Rectal smooth muscle tissue (tissue), 1 donor: Measurements from ENCODE around the gene RBM3.

Source experiments
- H3K27ac ChIP-seq: one replicate; pipeline ENCODE4 v1.7.0; 2013; ENCODE audit warnings: low read depth, low read length, inconsistent platforms
- H3K27me3 ChIP-seq: one replicate; pipeline ENCODE4 v1.7.0; 2013; ENCODE audit warnings: low read length; ENCODE audit not compliant: control insufficient read depth, insufficient read depth
- H3K36me3 ChIP-seq: one replicate; pipeline ENCODE4 v1.7.0; 2013; ENCODE audit warnings: low read length; ENCODE audit not compliant: control insufficient read depth, insufficient read depth
- H3K4me1 ChIP-seq: one replicate; pipeline ENCODE4 v1.7.0; 2013; ENCODE audit warnings: low read length; ENCODE audit not compliant: control insufficient read depth, insufficient read depth
- H3K4me3 ChIP-seq: one replicate; pipeline ENCODE4 v1.7.0; 2013; ENCODE audit warnings: low read length
- H3K9ac ChIP-seq: one replicate; pipeline ENCODE4 v1.7.0; 2013; ENCODE audit warnings: low read length

Gene RBM3

GRCh38 chrX:48604701-48605100 lies 30.4 kb downstream of the RBM3 start:
- peaks cover 12% of the 10 kb centered on the region for H3K36me3 ChIP-seq
- no peak overlapping the region for H3K9ac ChIP-seq
- no peaks in the 10 kb centered on the region for H3K27me3 ChIP-seq
- no peak overlapping the region for H3K4me3 ChIP-seq
- H3K4me1 ChIP-seq: no peaks in the 10 kb centered on the region
- no peak overlapping the region for H3K27ac ChIP-seq

DNA sequence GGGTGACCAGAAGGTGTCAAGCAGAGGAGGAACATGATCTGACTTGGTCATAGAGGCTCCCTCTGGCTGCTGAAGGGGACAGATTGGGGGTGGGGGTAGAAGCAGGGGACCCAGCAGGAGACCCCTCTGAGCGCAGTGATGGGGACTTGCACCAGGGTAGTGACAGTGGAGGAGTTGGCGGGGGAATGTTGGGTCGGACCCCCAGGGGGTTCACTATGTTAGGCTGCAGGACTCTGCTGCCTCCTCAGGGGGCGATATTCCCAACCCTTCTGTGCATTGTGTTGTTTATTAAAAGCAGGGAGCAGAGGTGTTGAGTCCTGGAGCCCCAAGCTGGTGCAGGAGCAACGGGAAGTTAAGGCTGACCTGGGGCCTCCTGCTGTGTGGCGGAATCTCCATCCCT lies 31.8 kb downstream of the RBM3 start:
- Histone ChIP-seq H3K36me3 (peaks cover 7% of the 10 kb centered on the region), H3K27ac (no peak overlapping the region), H3K27me3 (no peaks in the 10 kb centered on the region), H3K4me1 (no peaks in the 10 kb centered on the region), H3K4me3 (no peak overlapping the region), H3K9ac (no peak overlapping the region)

DNA sequence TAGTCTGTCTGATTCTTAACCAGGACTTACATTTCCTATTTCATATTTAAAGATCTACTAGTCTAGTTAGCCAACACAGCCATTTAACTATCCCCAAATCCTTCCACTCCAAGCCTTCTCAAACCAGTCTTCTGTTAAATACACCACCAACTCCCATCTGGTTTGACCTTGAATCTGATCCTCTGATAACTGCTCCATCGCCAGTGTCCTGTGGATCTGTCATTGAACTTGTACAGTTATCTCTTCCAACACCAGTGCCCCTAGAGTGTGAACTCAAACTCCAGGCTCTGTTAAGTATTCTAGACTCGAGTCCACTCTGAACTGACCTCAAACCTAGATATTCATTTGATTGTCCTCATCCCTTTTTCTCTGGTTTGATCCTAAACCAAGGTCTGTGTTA lies 37.4 kb downstream of the RBM3 start:
- no peaks in the 10 kb centered on the region for H3K4me1 ChIP-seq
- H3K27ac ChIP-seq: no peak overlapping the region
- H3K36me3 ChIP-seq: no peaks in the 10 kb centered on the region
- H3K27me3 ChIP-seq: peaks cover 3% of the 10 kb centered on the region
- H3K4me3 ChIP-seq: no peak overlapping the region
- no peak overlapping the region for H3K9ac ChIP-seq

DNA sequence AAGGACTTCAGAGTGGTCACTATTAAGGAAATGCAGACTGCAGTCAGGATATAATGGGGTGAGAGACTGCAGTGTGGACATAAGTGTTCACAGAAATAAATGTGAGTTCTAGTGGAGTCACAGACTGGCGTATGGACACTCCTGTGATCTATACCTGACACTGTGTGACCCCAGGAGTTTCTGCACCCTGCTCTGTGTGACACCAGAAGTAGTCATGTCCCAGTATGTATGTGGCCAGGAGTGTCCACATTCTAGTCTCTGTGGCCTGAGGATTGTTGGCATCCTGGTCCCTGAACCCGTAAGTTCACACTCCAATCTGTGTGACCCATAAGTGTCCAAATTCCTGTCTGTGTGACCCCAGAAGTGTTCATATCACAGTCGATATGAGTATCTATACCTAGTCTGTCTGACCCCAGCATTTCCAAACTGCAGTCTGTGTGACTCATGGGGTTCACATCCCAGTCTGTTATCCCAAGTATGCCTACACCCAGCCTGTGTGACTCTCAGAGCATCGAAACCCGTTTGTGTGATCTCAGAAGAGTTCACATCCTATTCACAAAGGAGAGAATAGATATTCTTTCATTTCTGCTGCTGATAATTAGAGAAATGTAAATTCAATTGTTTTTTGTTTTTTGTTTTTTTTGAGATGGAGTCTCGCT lies 39.3 kb downstream of the RBM3 start:
- Histone ChIP-seq H3K27me3 (peaks cover 4% of the 10 kb centered on the region), H3K4me3 (no peak overlapping the region), H3K36me3 (no peaks in the 10 kb centered on the region), H3K9ac (no peak overlapping the region), H3K4me1 (no peaks in the 10 kb centered on the region), H3K27ac (no peak overlapping the region)

- no peak overlapping the region for H3K9ac ChIP-seq
- H3K27ac ChIP-seq: no peak overlapping the region
- no peak overlapping the region for H3K4me3 ChIP-seq
- no peaks in the 10 kb centered on the region for H3K36me3 ChIP-seq
- no peaks in the 10 kb centered on the region for H3K4me1 ChIP-seq
- H3K27me3 ChIP-seq: peaks cover 4% of the 10 kb centered on the region
Observed at GRCh38 chrX:48616576-48616975, 42.3 kb downstream of the RBM3 start.

DNA sequence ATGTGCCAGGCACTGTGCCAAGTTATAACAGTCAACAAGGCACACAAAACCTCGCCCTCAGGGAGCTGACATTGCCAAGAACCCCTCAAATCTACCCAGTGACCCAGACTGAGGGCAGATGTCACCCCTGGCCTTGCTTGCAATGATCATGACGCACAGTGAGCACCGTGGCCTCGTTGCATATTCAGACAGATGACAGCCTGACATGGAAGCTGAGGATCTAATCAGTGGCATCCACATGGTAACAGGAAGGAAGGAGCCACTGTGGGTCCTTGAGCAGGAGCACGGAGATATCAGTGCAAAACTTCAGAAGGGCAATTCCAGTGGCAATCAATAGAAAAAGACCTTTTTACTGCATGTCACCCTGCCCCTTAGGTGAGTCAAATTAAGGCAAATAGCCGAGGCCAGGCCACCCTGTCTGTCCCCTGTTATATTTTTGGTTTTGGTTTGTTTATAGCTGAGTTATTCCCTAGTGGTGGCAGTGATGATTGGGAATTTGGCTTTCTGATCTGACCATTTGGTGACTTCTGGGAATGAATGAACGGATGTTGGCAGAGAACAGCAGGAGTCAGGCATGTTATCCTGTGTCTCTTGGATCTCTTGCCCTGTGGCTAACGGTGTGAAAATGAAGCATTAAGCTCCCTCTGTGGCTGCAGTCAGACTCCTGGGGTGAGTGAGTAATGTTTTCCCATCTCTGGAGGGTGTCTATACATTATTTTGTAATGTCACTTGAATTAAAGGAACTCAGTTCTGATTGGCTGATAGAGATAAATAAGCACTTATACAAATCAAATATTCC lies 43.5 kb downstream of the RBM3 start:
- no peak overlapping the region for H3K27ac ChIP-seq
- H3K9ac ChIP-seq: no peak overlapping the region
- no peaks in the 10 kb centered on the region for H3K4me1 ChIP-seq
- H3K27me3 ChIP-seq: peaks cover 4% of the 10 kb centered on the region
- H3K4me3 ChIP-seq: no peak overlapping the region
- H3K36me3 ChIP-seq: no peaks in the 10 kb centered on the region

GRCh38 chrX:48626401-48627298 lies 52.4 kb downstream of the RBM3 start:
- no peak overlapping the region for H3K4me3 ChIP-seq

More at GRCh38 chrX:48626401-48627298, 52.4 kb downstream of the RBM3 start:
- H3K9ac ChIP-seq: no peak overlapping the region
- H3K36me3 ChIP-seq: no peaks in the 10 kb centered on the region
- H3K27ac ChIP-seq: no peak overlapping the region
- no peaks in the 10 kb centered on the region for H3K27me3 ChIP-seq
- H3K4me1 ChIP-seq: no peaks in the 10 kb centered on the region
